SU-DHL-6 (cell line): ENCODE results near the gene AIG1.

Source experiments
- H2AFZ ChIP-seq: fragments of 200-600 bp; sonication (generic); 2 replicates; pipeline ENCODE4 v1.6.1; 2014; ENCODE audit warnings: low read depth, mild to moderate bottlenecking, moderate library complexity, mixed read lengths, antibody characterized with exemption, low read length; ENCODE audit not compliant: severe bottlenecking
- H3F3A ChIP-seq: fragments of 200-600 bp; shearing (Covaris generic); 2 replicates; pipeline ENCODE4 v1.6.0; 2016; ENCODE audit warnings: antibody characterized with exemption, mild to moderate bottlenecking; ENCODE audit not compliant: insufficient read depth
- H3K27ac ChIP-seq: fragments of 200-600 bp; sonication (generic); 2 replicates; pipeline ENCODE4 v1.5.1; 2016; ENCODE audit warnings: low read depth, mild to moderate bottlenecking, low read length, moderate library complexity, mixed read lengths
- H3K27me3 ChIP-seq: fragments of 200-600 bp; sonication (generic), shearing (Covaris generic); 2 replicates; pipeline ENCODE4 v1.6.0; 2014; ENCODE audit warnings: mild to moderate bottlenecking, low read length
- H3K36me3 ChIP-seq: fragments of 200-600 bp; sonication (generic); 2 replicates; pipeline ENCODE4 v1.6.1; 2014; ENCODE audit warnings: mild to moderate bottlenecking, low read length, mixed read lengths
- H3K4me2 ChIP-seq: fragments of 300-600, 200-600 bp; shearing (Covaris generic), sonication (generic); 2 replicates; pipeline ENCODE4 v1.6.0; 2014; ENCODE audit warnings: low read length, low read depth, mild to moderate bottlenecking; ENCODE audit not compliant: poor library complexity, severe bottlenecking
- H3K4me3 ChIP-seq: fragments of 200-600 bp; sonication (generic); 2 replicates; pipeline ENCODE4 v1.5.1; 2014; ENCODE audit warnings: antibody characterized with exemption, low read length, mild to moderate bottlenecking, mixed read lengths; ENCODE audit not compliant: insufficient read depth, poor library complexity, severe bottlenecking
- H3K79me2 ChIP-seq: fragments of 200-600 bp; sonication (generic); 2 replicates; pipeline ENCODE4 v1.6.1; 2014; ENCODE audit warnings: mild to moderate bottlenecking, low read length, moderate library complexity; ENCODE audit not compliant: insufficient read depth
- H3K9ac ChIP-seq: fragments of 200-600 bp; sonication (generic); 2 replicates; pipeline ENCODE4 v1.7.0; 2014; ENCODE audit warnings: mild to moderate bottlenecking, low read length
- H3K9me2 ChIP-seq: fragments of 200-600 bp; sonication (generic); replicated peaks from 2 replicates; pipeline ENCODE4 v1.6.1; 2014; ENCODE audit warnings: low read length; ENCODE audit not compliant: insufficient read depth
- H3K9me3 ChIP-seq: fragments of 200-600 bp; sonication (generic); 2 replicates; pipeline ENCODE4 v1.6.1; 2014; ENCODE audit warnings: low read length, mixed read lengths; ENCODE audit not compliant: insufficient read depth
- H4K20me1 ChIP-seq: fragments of 200-600 bp; sonication (generic); 2 replicates; pipeline ENCODE4 v1.6.1; 2014; ENCODE audit warnings: low read depth, mild to moderate bottlenecking, antibody characterized with exemption, low read length, moderate library complexity, mixed read lengths
- EZH2phosphoT487 ChIP-seq: fragments of 200-600 bp; sonication (generic), shearing (Covaris generic); conservative IDR thresholded peaks from 2 replicates; pipeline ENCODE4 v1.6.1; 2018; ENCODE audit warnings: mild to moderate bottlenecking, antibody characterized with exemption, low read length, moderate library complexity, mixed read lengths
- TF ChIP-seq, protein P1 (sequence below): fragments of 200-600 bp; sonication (generic); IDR thresholded peaks from one replicate; pipeline ENCODE4 v1.5.1; 2017; ENCODE audit warnings: antibody characterized with exemption, mild to moderate bottlenecking, low read length, moderate library complexity; ENCODE audit not compliant: insufficient read depth, poor library complexity, severe bottlenecking

AIG1 gene

GRCh38 chr6:143222801-143223231, 162.1 kb downstream of the AIG1 start:
- Histone ChIP-seq H3K27me3 (no peaks in the 10 kb centered on the region), H3K79me2 (no peaks in the 10 kb centered on the region), H2AFZ (no peak overlapping the region), H3K4me2 (no peak overlapping the region), H4K20me1 (no peaks in the 10 kb centered on the region), H3K9ac (no peak overlapping the region), H3K9me3 (no peaks in the 10 kb centered on the region), H3K27ac (no peak overlapping the region), H3K4me3 (no peak overlapping the region), H3K9me2 (no peaks in the 10 kb centered on the region), H3F3A (no peaks in the 10 kb centered on the region), H3K36me3 (no peaks in the 10 kb centered on the region)
- TF ChIP-seq, protein P1, sequence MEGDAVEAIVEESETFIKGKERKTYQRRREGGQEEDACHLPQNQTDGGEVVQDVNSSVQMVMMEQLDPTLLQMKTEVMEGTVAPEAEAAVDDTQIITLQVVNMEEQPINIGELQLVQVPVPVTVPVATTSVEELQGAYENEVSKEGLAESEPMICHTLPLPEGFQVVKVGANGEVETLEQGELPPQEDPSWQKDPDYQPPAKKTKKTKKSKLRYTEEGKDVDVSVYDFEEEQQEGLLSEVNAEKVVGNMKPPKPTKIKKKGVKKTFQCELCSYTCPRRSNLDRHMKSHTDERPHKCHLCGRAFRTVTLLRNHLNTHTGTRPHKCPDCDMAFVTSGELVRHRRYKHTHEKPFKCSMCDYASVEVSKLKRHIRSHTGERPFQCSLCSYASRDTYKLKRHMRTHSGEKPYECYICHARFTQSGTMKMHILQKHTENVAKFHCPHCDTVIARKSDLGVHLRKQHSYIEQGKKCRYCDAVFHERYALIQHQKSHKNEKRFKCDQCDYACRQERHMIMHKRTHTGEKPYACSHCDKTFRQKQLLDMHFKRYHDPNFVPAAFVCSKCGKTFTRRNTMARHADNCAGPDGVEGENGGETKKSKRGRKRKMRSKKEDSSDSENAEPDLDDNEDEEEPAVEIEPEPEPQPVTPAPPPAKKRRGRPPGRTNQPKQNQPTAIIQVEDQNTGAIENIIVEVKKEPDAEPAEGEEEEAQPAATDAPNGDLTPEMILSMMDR: no peak
- TF ChIP-seq EZH2phosphoT487: no peak

GRCh38 chr6:143223895-143224294, 163.2 kb downstream of the AIG1 start:
- Histone ChIP-seq H3K79me2 (no peaks in the 10 kb centered on the region), H3K9ac (no peak overlapping the region), H3K4me2 (no peak overlapping the region), H2AFZ (no peak overlapping the region), H3K36me3 (no peaks in the 10 kb centered on the region), H3K9me2 (no peaks in the 10 kb centered on the region), H4K20me1 (no peaks in the 10 kb centered on the region), H3K9me3 (no peaks in the 10 kb centered on the region), H3K4me3 (no peak overlapping the region), H3F3A (no peaks in the 10 kb centered on the region), H3K27me3 (no peaks in the 10 kb centered on the region), H3K27ac (no peak overlapping the region)
- TF ChIP-seq, protein P1: no peak
- no peak for TF ChIP-seq EZH2phosphoT487

DNA sequence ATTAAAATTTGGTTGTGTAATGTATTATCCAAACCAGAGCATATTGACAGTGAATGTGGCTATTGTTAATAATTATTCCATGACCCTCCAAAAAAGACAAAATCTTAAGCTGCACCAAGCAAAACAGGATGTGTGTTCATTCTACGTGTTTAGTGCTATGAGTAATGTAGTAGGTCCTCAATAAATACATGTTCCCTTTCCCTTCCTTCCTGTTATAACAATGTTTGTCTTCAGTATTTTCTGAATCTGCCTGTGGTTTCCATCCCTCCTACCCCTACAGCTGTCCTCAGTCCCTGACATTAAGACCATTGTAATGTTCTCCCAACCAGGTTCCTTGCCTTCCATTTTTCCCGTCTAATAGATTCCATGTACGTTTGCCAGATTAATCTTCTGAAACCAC, 163.8 kb downstream of the AIG1 start:
- Histone ChIP-seq H3F3A (no peaks in the 10 kb centered on the region), H3K27ac (no peak overlapping the region), H2AFZ (no peak overlapping the region), H3K4me3 (no peak overlapping the region), H3K27me3 (no peaks in the 10 kb centered on the region), H3K4me2 (no peak overlapping the region), H3K36me3 (no peaks in the 10 kb centered on the region), H3K9me2 (no peaks in the 10 kb centered on the region), H3K9ac (no peak overlapping the region), H3K79me2 (no peaks in the 10 kb centered on the region), H3K9me3 (no peaks in the 10 kb centered on the region), H4K20me1 (no peaks in the 10 kb centered on the region)
- TF ChIP-seq, protein P1: no peak
- no peak for TF ChIP-seq EZH2phosphoT487

DNA sequence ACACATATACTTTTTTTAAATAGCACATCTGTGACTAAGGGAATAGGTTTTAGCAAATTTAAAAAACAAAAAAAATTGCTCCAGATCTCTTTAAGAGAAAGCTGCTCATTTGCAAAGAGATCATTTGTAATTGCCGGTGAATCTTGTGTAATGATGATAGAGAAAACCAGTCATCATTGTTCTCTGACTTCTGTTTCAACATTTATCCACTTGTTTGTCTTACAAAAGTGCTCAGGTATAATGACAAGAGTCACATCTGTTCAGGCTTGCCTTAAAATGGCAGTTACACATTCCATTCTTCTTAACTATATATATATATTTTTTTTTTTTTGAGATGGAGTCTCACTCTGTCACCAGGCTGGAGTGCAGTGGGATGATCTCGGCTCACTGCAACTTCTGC, 165.2 kb downstream of the AIG1 start:
- Histone ChIP-seq H3K9ac (no peak overlapping the region), H3K27ac (no peak overlapping the region), H3K36me3 (no peaks in the 10 kb centered on the region), H3K79me2 (no peaks in the 10 kb centered on the region), H3K4me3 (no peak overlapping the region), H4K20me1 (no peaks in the 10 kb centered on the region), H3K9me2 (no peaks in the 10 kb centered on the region), H3F3A (no peaks in the 10 kb centered on the region), H3K27me3 (no peaks in the 10 kb centered on the region), H3K4me2 (no peak overlapping the region), H2AFZ (no peak overlapping the region), H3K9me3 (no peaks in the 10 kb centered on the region)
- TF ChIP-seq EZH2phosphoT487: no peak
- TF ChIP-seq, protein P1: no peak
